Caco-2 (cell line): Measurements from ENCODE around the gene RPL7A. TPM values are rescaled to one million over a fixed set of nuclear protein-coding genes. Genes with fewer than 3 reads are reported as not detected.
A peak's percentile ranks its signal among the peaks of the same experiment; 100 is the strongest.

Source experiments
- BruUV-seq: library from RNA; stranded (reverse); fragments of 400-500 nt; replicated peaks from 2 replicates; lab custom pipeline; 2021; lab: Mats Ljungman, UMichigan
- CTCF ChIA-PET: fragments of 300-600 bp; sonication (Branson Sonifier 250); formaldehyde crosslinking; loops from one replicate; lab custom pipeline; 2022; ENCODE audit warnings: antibody characterized with exemption; lab: Charles Lee
- POLR2A ChIA-PET: fragments of 300-600 bp; sonication (Branson Sonifier 250); formaldehyde crosslinking; loops from one replicate; lab custom pipeline; 2022; ENCODE audit warnings: antibody characterized with exemption; lab: Charles Lee
- DNase-seq, 2 experiments: peaks; one replicate each; pipeline versions ENCODE4 v3.0.0 to v3.0.0-alpha.2; 2020 to 2022
- H3K27me3 ChIP-seq: replicated peaks from 2 replicates; pipeline ENCODE4 v1.6.0; 2011; ENCODE audit warnings: low read length; ENCODE audit not compliant: control insufficient read depth, insufficient read depth
- H3K36me3 ChIP-seq: 2 replicates; pipeline ENCODE4 v1.5.1; 2011; ENCODE audit warnings: low read length; ENCODE audit not compliant: control insufficient read depth, insufficient read depth
- H3K4me1 ChIP-seq: fragments of 250-450 bp; sonication (Bioruptor Pico); 2 replicates; pipeline ENCODE4 v1.5.1; 2020; ENCODE audit warnings: mild to moderate bottlenecking
- H3K4me3 ChIP-seq: 2 replicates; pipeline ENCODE4 v1.5.1; 2011; ENCODE audit warnings: low read depth, mild to moderate bottlenecking, control low read depth, low read length
- H3K9me3 ChIP-seq: fragments of 250-450 bp; sonication (Bioruptor Pico); 2 replicates; pipeline ENCODE4 v1.5.1; 2020; ENCODE audit warnings: mild to moderate bottlenecking, moderate library complexity
- H3K27ac Mint-ChIP-seq: one replicate; pipeline ENCODE4 v1.8.0; 2022; ENCODE audit warnings: mixed read lengths; ENCODE audit not compliant: unreplicated experiment
- H3K27me3 Mint-ChIP-seq: one replicate; pipeline ENCODE4 v1.8.0; 2022; ENCODE audit warnings: mixed read lengths; ENCODE audit not compliant: insufficient read depth, unreplicated experiment
- H3K36me3 Mint-ChIP-seq: one replicate; pipeline ENCODE4 v1.8.0; 2022; ENCODE audit warnings: mild to moderate bottlenecking, mixed read lengths; ENCODE audit not compliant: insufficient read depth, unreplicated experiment
- H3K4me1 Mint-ChIP-seq: one replicate; pipeline ENCODE4 v1.8.0; 2022; ENCODE audit warnings: low read depth, mixed read lengths; ENCODE audit not compliant: unreplicated experiment
- H3K4me3 Mint-ChIP-seq: one replicate; pipeline ENCODE4 v1.8.0; 2022; ENCODE audit warnings: mild to moderate bottlenecking, moderate library complexity, mixed read lengths; ENCODE audit not compliant: unreplicated experiment
- H3K9me3 Mint-ChIP-seq: one replicate; pipeline ENCODE4 v1.8.0; 2022; ENCODE audit warnings: mixed read lengths; ENCODE audit not compliant: unreplicated experiment
- intact Hi-C: fragments of 100-400 bp; cut with micrococcal nuclease; formaldehyde crosslinking; loops from one replicate; pipeline ENCODE4 v1.10.0; 2022; ENCODE audit not compliant: unreplicated experiment
- total RNA-seq: library from RNA; stranded (reverse); gene quantifications from 2 replicates; pipeline ENCODE4 v1.2.3, GENCODE V29; 2022
- TF ChIP-seq, protein P1 (sequence below), 2 experiments: fragments of 200-600 bp in 1 of 2; IDR thresholded peaks; 1 replicate in 1 of 2; 2 replicates in 1 of 2; pipeline versions ENCODE4 v1.5.1 to v1.8.0; 2011 to 2022; ENCODE audit warnings: antibody characterized with exemption in 1 of 2, control low read depth in 1 of 2, inconsistent platforms in 1 of 2, low read depth in 1 of 2, low read length in 1 of 2, mild to moderate bottlenecking in 1 of 2, moderate library complexity in 1 of 2; ENCODE audit not compliant: insufficient read depth in 1 of 2, severe bottlenecking in 1 of 2, unreplicated experiment in 1 of 2

RPL7A gene
- total RNA-seq, 1 experiment from 2014 or later, result 1,995 TPM

DNA sequence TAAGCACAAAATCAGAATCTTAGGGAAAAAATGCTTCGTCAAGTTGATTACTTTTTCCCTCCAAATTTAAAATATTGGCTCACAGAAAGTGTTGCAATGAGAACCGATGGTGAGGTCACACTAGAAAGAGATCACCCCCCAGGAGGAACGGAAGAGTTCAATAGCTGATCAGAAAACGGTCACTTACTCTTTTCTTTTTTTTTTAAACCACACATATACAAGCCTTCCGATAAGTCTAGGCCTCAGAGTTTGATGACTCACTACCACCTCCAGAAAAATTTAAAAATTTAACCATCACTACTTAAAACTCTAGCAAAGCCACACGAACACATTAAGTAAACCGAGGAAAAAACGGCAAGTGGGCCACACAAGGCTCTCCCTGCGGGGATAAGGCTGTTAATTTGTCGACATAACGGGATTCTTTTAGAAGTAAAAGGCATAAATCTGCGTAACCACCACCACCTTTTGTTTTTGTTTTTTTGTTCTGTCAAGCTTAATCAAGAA, 26.6 kb downstream of the RPL7A start:
- no peaks in the 10 kb centered on the region for H3K27me3 Mint-ChIP-seq
- H3K4me3 Mint-ChIP-seq, result peak overlapping the region; percentile 89
- CTCF ChIA-PET, result interaction anchor here (0.9 kb wide), 1 partner anchor 85 kb away, joined by 4 read pairs; the partner anchor contains the start of gene CACFD1
- H3K27me3 ChIP-seq, result no peaks in the 10 kb centered on the region
- no peaks in the 10 kb centered on the region for H3K9me3 Mint-ChIP-seq
- H3K4me3 ChIP-seq, result peak overlapping the region; percentile 58
- H3K4me1 ChIP-seq, result peaks cover 6% of the 10 kb centered on the region; the same call in 1 of the 2 replicates
- H3K9me3 ChIP-seq, result no peaks in the 10 kb centered on the region
- TF ChIP-seq, protein P1, sequence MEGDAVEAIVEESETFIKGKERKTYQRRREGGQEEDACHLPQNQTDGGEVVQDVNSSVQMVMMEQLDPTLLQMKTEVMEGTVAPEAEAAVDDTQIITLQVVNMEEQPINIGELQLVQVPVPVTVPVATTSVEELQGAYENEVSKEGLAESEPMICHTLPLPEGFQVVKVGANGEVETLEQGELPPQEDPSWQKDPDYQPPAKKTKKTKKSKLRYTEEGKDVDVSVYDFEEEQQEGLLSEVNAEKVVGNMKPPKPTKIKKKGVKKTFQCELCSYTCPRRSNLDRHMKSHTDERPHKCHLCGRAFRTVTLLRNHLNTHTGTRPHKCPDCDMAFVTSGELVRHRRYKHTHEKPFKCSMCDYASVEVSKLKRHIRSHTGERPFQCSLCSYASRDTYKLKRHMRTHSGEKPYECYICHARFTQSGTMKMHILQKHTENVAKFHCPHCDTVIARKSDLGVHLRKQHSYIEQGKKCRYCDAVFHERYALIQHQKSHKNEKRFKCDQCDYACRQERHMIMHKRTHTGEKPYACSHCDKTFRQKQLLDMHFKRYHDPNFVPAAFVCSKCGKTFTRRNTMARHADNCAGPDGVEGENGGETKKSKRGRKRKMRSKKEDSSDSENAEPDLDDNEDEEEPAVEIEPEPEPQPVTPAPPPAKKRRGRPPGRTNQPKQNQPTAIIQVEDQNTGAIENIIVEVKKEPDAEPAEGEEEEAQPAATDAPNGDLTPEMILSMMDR (IDR thresholded peaks at IDR 0.05; ENCODE audit: insufficient read depth in 1 of 2, low read depth in 1 of 2, low read length in 1 of 2, severe bottlenecking in 1 of 2, unreplicated experiment in 1 of 2), result no peak
- intact Hi-C loops, result no loop called here
- no peak for DNase-seq
- H3K4me1 Mint-ChIP-seq, result peaks cover 21% of the 10 kb centered on the region
- BruUV-seq, result TSS peak; percentile 58
- peak overlapping the region; percentile 96 for H3K27ac Mint-ChIP-seq
- POLR2A ChIA-PET, result interaction anchor here (0.9 to 1.3 kb wide), 2 partner anchors 27 to 85 kb away, joined by 3 to 5 read pairs; partner anchors contain the start of genes CACFD1, MED22 and RPL7A
- peaks cover 5% of the 10 kb centered on the region; the same call in 1 of the 2 replicates for H3K36me3 ChIP-seq
- peaks cover 60% of the 10 kb centered on the region for H3K36me3 Mint-ChIP-seq

DNA sequence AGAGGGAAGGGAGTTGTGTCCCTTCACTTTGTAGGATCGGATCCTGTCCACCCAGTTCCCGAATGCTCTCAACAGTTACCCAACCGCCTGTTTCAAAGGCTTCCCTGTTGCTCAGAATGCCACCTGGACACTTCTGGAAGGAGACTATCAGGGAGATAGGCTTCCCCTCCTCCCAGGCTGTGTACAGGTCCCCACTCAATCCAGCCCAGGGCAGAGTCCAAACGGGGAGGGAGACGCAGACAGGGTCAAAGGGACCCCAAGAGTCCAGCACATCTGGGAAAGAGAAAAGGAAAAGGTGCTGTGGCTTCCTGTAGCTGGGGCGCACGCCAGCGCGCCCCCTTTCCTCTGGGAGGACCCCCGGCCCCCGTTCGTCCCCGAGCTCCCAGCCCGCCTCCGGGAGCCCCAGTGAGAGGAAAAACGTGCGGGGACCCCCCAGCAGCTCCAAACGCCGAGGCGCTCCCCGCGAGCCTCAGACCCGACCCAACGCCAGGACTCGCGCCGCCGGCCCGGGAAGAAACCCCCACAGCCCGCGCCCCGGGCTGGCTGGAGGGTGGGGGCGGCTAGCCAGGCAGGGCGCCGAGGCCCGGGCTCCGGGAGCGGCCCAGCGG, 27.2 kb downstream of the RPL7A start:
- Histone ChIP-seq H3K4me1 (peaks cover 6% of the 10 kb centered on the region; the same call in 1 of the 2 replicates), H3K36me3 (peaks cover 3% of the 10 kb centered on the region; the same call in 1 of the 2 replicates), H3K4me3 (peak overlapping the region; percentile 58), H3K9me3 (no peaks in the 10 kb centered on the region), H3K27me3 (no peaks in the 10 kb centered on the region)
- BruUV-seq, result no TSS peak
- H3K36me3 Mint-ChIP-seq, result peaks cover 55% of the 10 kb centered on the region
- intact Hi-C loops, result no loop called here
- no peaks in the 10 kb centered on the region for H3K9me3 Mint-ChIP-seq
- peaks cover 15% of the 10 kb centered on the region for H3K4me1 Mint-ChIP-seq
- ChIA-PET POLR2A (interaction anchor here (0.9 to 1.3 kb wide), 2 partner anchors 27 to 84 kb away, joined by 3 to 5 read pairs; partner anchors contain the start of genes CACFD1, MED22 and RPL7A), CTCF (interaction anchor here (0.9 kb wide), 1 partner anchor 84 kb away, joined by 4 read pairs; the partner anchor contains the start of gene CACFD1)
- peak overlapping the region; percentile 96 for H3K27ac Mint-ChIP-seq
- TF ChIP-seq, protein P1 (IDR thresholded peaks at IDR 0.05; ENCODE audit: insufficient read depth in 1 of 2, low read depth in 1 of 2, low read length in 1 of 2, severe bottlenecking in 1 of 2, unreplicated experiment in 1 of 2), result peak in 1 of 2 experiments; percentile 20
- H3K4me3 Mint-ChIP-seq, result peak overlapping the region; percentile 89
- H3K27me3 Mint-ChIP-seq, result no peaks in the 10 kb centered on the region
- peak; percentile 76 to 88 for DNase-seq
